Choroid plexus epithelial cell (primary cell): ENCODE data around the gene RERE.
A peak's percentile ranks its signal among the peaks of the same experiment; 100 is the strongest.
"Not testable (repeated sequence)": the region's sequence is repeated elsewhere in the genome, so short reads cannot be mapped to it uniquely, and the experiment has no call there.

Source experiments
- DNase-seq: peaks from one replicate; pipeline ENCODE4 v3.0.0-alpha.2; 2010; ENCODE audit warnings: low read depth
- H3K4me3 ChIP-seq: 2 replicates; pipeline ENCODE4 v1.5.1; 2011; ENCODE audit warnings: low read depth, mild to moderate bottlenecking, control low read depth, low read length, moderate library complexity
- TF ChIP-seq, protein P1 (sequence below): conservative IDR thresholded peaks from 2 replicates; pipeline ENCODE4 v1.5.1; 2011; ENCODE audit warnings: low read depth, mild to moderate bottlenecking, control low read depth, inconsistent platforms, low read length, moderate library complexity

RERE gene

DNA sequence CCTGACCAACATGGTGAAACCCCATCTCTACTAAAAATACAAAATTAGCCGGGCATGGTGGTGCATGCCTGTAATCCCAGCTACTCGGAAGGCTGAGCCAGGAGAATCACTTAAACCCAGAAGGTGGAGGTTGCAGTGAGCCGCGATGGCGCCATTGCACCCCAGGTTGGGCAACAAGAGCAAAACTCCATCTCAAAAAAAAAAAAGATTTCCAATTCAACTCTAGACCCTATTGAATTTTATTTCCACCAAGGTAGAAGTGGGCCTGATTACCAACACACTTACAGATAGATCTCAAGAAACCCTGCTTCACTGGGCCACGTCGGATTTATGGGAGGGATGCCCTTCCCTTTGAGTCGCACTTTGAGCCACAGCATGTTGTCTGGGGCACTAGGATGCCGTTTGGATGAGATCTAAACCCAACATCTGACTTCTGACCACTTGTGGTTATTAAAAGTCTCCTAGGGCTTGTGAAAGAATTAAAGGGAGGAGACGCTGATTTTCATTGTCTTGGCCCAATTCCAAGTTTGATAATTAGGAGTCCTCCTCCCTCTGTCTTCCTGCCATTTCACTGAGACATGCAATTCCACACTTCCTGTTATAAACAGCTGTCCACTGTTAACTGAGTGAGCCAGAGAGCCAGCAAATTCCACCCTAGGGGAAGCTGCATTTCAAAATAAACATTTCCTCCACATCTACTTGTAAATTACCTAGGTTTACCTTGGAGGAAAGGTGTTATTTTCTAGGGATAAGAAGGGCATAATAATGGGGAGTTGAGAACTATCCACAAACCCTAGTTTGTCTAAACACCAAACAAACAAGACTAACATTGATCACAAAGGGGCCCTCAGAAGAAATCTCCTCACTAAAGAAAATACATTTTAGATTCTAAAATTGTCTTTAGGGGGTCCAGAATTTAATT, 5.2 kb upstream of the RERE start:
- TF ChIP-seq, protein P1, sequence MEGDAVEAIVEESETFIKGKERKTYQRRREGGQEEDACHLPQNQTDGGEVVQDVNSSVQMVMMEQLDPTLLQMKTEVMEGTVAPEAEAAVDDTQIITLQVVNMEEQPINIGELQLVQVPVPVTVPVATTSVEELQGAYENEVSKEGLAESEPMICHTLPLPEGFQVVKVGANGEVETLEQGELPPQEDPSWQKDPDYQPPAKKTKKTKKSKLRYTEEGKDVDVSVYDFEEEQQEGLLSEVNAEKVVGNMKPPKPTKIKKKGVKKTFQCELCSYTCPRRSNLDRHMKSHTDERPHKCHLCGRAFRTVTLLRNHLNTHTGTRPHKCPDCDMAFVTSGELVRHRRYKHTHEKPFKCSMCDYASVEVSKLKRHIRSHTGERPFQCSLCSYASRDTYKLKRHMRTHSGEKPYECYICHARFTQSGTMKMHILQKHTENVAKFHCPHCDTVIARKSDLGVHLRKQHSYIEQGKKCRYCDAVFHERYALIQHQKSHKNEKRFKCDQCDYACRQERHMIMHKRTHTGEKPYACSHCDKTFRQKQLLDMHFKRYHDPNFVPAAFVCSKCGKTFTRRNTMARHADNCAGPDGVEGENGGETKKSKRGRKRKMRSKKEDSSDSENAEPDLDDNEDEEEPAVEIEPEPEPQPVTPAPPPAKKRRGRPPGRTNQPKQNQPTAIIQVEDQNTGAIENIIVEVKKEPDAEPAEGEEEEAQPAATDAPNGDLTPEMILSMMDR, result no peak
- H3K4me3 ChIP-seq, result no peak overlapping the region
- DNase-seq, result peak; percentile 85

- TF ChIP-seq, protein P1, result no peak
- no peak overlapping the region for H3K4me3 ChIP-seq
- DNase-seq, result no peak
Measured at GRCh38 chr1:8821084-8821483, 3.6 kb upstream of the RERE start.

DNA sequence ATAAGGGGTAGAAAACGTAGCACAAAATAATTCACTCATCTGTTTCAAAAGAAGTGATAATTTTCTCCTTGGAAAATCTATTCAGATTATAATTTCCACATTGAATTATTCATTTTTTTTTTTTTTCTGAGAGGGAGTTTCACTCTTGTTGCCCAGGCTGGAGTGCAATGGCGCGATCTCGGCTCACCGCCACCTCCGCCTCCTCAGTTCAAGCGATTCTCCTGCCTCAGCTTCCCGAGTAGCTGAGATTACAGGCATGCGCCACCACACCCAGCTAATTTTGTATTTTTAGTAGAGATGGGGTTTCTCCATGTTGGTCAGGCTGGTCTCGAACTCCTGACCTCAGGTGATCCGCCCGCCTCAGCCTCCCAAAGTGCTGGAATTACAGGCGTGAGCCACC, 1.3 kb upstream of the RERE start:
- H3K4me3 ChIP-seq, result not testable (repeated sequence)

GRCh38 chr1:8818325-8818775, 910 bp upstream of the RERE start:
- DNase-seq, result peak; percentile 88
- peak overlapping the region; percentile 63 for H3K4me3 ChIP-seq
- TF ChIP-seq, protein P1, result no peak

More for the DNA sequence above, 1.3 kb upstream of the RERE start:
- not testable (repeated sequence) for DNase-seq

DNA sequence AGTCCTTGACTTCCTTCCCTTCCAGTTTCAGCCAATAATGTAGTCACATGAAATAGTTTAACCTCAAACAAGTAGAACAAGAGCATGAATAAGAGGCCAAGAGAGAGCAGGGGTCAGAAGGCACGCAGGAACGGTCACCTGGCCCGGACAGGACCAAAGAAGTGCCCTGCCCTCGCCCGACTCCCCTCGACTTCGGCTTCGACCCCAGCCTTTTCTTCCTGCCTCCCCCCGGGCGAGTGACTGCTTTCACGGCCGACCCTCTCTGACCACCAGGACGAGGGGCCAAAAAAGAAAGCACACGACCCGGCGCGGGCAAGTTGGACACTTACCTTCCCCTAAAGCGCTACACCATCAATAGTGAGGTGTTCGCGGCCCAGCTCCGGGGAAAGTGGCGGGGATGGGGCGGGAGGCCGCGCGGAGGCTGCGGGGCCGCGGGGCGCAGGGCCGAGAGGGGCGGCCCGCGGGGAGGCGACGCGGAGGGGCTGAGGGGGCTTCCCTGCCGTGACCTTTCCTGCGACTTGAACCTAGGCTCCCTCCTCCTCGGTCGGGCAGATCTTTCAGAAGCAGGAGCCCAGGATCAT, 519 bp downstream of the RERE start:
- peak; percentile 30 for DNase-seq
- H3K4me3 ChIP-seq, result peak overlapping the region; percentile 80
- TF ChIP-seq, protein P1, result no peak

GRCh38 chr1:8816264-8816663, 1.2 kb downstream of the RERE start:
- H3K4me3 ChIP-seq, result peak overlapping the region; percentile 80
- TF ChIP-seq, protein P1, result no peak
- peak; percentile 65 for DNase-seq

GRCh38 chr1:8815582-8816151, 1.8 kb downstream of the RERE start:
- TF ChIP-seq, protein P1, result no peak
- DNase-seq, result peak; percentile 39
- peak overlapping the region; percentile 80 for H3K4me3 ChIP-seq
